ENCODE data around the gene GAL3ST2.

Gene GAL3ST2

DNA sequence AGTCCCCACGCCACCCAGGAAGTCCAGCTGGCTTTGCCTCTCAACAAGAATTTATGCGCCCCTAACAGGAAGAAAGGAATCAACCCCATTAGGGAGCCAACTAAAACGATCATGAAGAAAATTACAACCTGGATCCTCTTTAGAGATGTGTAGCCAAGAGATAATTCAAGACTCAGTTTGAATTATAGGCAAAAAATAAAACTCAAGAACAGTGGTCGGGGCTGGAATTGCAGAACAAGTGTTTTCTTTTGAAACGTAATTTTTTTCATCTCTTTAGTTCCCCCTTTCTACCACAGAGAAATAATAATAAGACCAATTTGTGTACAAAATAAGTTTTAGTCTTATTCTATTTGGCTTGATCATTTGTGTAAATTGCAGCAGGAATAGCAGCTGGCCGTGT is 59.7 kb downstream of the GAL3ST2 start:
- H3K27me3 Mint-ChIP-seq = no peaks in the 10 kb centered on the region

GRCh38 chr2:241837197-241837965 is 60.8 kb downstream of the GAL3ST2 start:
- Mint-ChIP-seq H3K4me1 (peaks cover 26% of the 10 kb centered on the region), H3K4me3 (no peak overlapping the region), H3K27me3 (no peaks in the 10 kb centered on the region), H3K9me3 (no peaks in the 10 kb centered on the region), H3K27ac (ENCODE audit: low read depth) (no peak overlapping the region), H3K36me3 (ENCODE audit: insufficient read depth) (peaks cover under 1% of the 10 kb centered on the region)
- DNase-seq (ENCODE audit: low spot score in 2 of 2) (no peak), ATAC-seq (replicated peaks; ENCODE audit: extremely low read depth, poor library complexity, severe bottlenecking) (no peak)

More for the DNA sequence above, 59.7 kb downstream of the GAL3ST2 start:
- Mint-ChIP-seq H3K4me3 (no peak overlapping the region), H3K27ac (ENCODE audit: low read depth) (no peak overlapping the region), H3K4me1 (peaks cover 21% of the 10 kb centered on the region), H3K36me3 (ENCODE audit: insufficient read depth) (no peaks in the 10 kb centered on the region), H3K9me3 (no peaks in the 10 kb centered on the region)
- DNase-seq (ENCODE audit: low spot score in 2 of 2) (no peak), ATAC-seq (replicated peaks; ENCODE audit: extremely low read depth, poor library complexity, severe bottlenecking) (no peak)

GRCh38 chr2:241841181-241842066 is 64.8 kb downstream of the GAL3ST2 start:
- Mint-ChIP-seq H3K4me3 (peak overlapping the region; percentile 18), H3K4me1 (peaks cover 49% of the 10 kb centered on the region), H3K27ac (ENCODE audit: low read depth) (no peak overlapping the region), H3K27me3 (no peaks in the 10 kb centered on the region), H3K36me3 (ENCODE audit: insufficient read depth) (peaks cover 12% of the 10 kb centered on the region), H3K9me3 (no peaks in the 10 kb centered on the region)
- ATAC-seq (replicated peaks; ENCODE audit: extremely low read depth, poor library complexity, severe bottlenecking) = no peak
- no peak for DNase-seq (ENCODE audit: low spot score in 2 of 2)

- Mint-ChIP-seq H3K4me3 (peak overlapping the region; percentile 18), H3K36me3 (ENCODE audit: insufficient read depth) (peaks cover 12% of the 10 kb centered on the region), H3K9me3 (no peaks in the 10 kb centered on the region), H3K27me3 (no peaks in the 10 kb centered on the region), H3K27ac (ENCODE audit: low read depth) (peak overlapping the region; percentile 95), H3K4me1 (peaks cover 51% of the 10 kb centered on the region)
- no peak for DNase-seq (ENCODE audit: low spot score in 2 of 2)
- ATAC-seq (replicated peaks; ENCODE audit: extremely low read depth, poor library complexity, severe bottlenecking) = no peak
Measured at GRCh38 chr2:241842067-241842415, 65.4 kb downstream of the GAL3ST2 start.

- ATAC-seq (replicated peaks; ENCODE audit: extremely low read depth, poor library complexity, severe bottlenecking) (peak; percentile 54), DNase-seq (ENCODE audit: low spot score in 2 of 2) (peak in 1 of 2 donors; percentile 53)
- H3K9me3 Mint-ChIP-seq = no peaks in the 10 kb centered on the region
- no peaks in the 10 kb centered on the region for H3K27me3 Mint-ChIP-seq
- H3K27ac Mint-ChIP-seq (ENCODE audit: low read depth) = peak overlapping the region; percentile 95
- peak overlapping the region; percentile 77 for H3K4me3 Mint-ChIP-seq
- H3K4me1 Mint-ChIP-seq = peaks cover 45% of the 10 kb centered on the region
- peaks cover 12% of the 10 kb centered on the region for H3K36me3 Mint-ChIP-seq (ENCODE audit: insufficient read depth)
Measured at GRCh38 chr2:241842620-241843211, 66.1 kb downstream of the GAL3ST2 start.

GRCh38 chr2:241843321-241844065 is 66.9 kb downstream of the GAL3ST2 start:
- Mint-ChIP-seq H3K36me3 (ENCODE audit: insufficient read depth) (peaks cover 12% of the 10 kb centered on the region), H3K9me3 (no peaks in the 10 kb centered on the region), H3K27me3 (no peaks in the 10 kb centered on the region), H3K4me1 (peaks cover 45% of the 10 kb centered on the region), H3K4me3 (peak overlapping the region; percentile 77), H3K27ac (ENCODE audit: low read depth) (peak overlapping the region; percentile 95)
- ATAC-seq (replicated peaks; ENCODE audit: extremely low read depth, poor library complexity, severe bottlenecking) (no peak), DNase-seq (ENCODE audit: low spot score in 2 of 2) (no peak)

- Mint-ChIP-seq H3K36me3 (ENCODE audit: insufficient read depth) (peaks cover 12% of the 10 kb centered on the region), H3K4me3 (peak overlapping the region; percentile 76), H3K9me3 (no peaks in the 10 kb centered on the region), H3K27ac (ENCODE audit: low read depth) (peak overlapping the region; percentile 76), H3K4me1 (peaks cover 45% of the 10 kb centered on the region), H3K27me3 (no peaks in the 10 kb centered on the region)
- peak; percentile 55 to 58 for DNase-seq (ENCODE audit: low spot score in 2 of 2)
- ATAC-seq (replicated peaks; ENCODE audit: extremely low read depth, poor library complexity, severe bottlenecking) = peak; percentile 77
Measured at GRCh38 chr2:241844066-241844728, 67.6 kb downstream of the GAL3ST2 start.

- Mint-ChIP-seq H3K4me1 (peaks cover 45% of the 10 kb centered on the region), H3K27me3 (no peaks in the 10 kb centered on the region), H3K36me3 (ENCODE audit: insufficient read depth) (peaks cover 12% of the 10 kb centered on the region), H3K4me3 (peak overlapping the region; percentile 76), H3K27ac (ENCODE audit: low read depth) (peak overlapping the region; percentile 76), H3K9me3 (no peaks in the 10 kb centered on the region)
- DNase-seq (ENCODE audit: low spot score in 2 of 2) (no peak), ATAC-seq (replicated peaks; ENCODE audit: extremely low read depth, poor library complexity, severe bottlenecking) (no peak)
Measured at GRCh38 chr2:241844831-241845578, 68.4 kb downstream of the GAL3ST2 start.

DNA sequence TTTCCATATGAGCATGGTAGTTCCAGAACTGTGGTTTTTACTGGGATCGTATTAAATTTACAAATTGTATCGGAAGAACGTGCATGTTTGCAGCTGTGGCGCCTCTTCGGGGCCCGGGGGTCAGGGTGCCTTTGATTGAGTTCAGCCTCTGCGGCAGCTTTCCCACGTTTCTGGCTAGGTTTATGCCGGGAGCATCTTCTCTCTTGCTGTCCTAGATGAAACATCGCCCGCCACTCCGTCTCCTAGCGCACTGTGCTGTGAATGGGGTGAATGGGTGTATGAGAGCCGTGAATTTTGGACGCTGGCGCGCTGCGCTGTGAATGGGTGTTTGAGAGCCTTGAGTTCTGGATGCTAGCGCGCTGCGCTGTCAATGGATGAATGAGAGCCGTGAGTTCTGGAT is 69.8 kb downstream of the GAL3ST2 start:
- no peak for DNase-seq (ENCODE audit: low spot score in 2 of 2)
- no peak for ATAC-seq (replicated peaks; ENCODE audit: extremely low read depth, poor library complexity, severe bottlenecking)
- Mint-ChIP-seq H3K36me3 (ENCODE audit: insufficient read depth) (peaks cover 14% of the 10 kb centered on the region), H3K9me3 (no peaks in the 10 kb centered on the region), H3K27me3 (no peaks in the 10 kb centered on the region), H3K27ac (ENCODE audit: low read depth) (peak overlapping the region; percentile 44), H3K4me3 (peak overlapping the region; percentile 76), H3K4me1 (peaks cover 42% of the 10 kb centered on the region)

- H3K36me3 Mint-ChIP-seq (ENCODE audit: insufficient read depth) = peaks cover 12% of the 10 kb centered on the region
- no peak overlapping the region for H3K4me3 Mint-ChIP-seq
- H3K27ac Mint-ChIP-seq (ENCODE audit: low read depth) = no peak overlapping the region
- peaks cover 30% of the 10 kb centered on the region for H3K4me1 Mint-ChIP-seq
- DNase-seq (ENCODE audit: low spot score in 2 of 2) (no peak), ATAC-seq (replicated peaks; ENCODE audit: extremely low read depth, poor library complexity, severe bottlenecking) (no peak)
- no peaks in the 10 kb centered on the region for H3K9me3 Mint-ChIP-seq
- no peaks in the 10 kb centered on the region for H3K27me3 Mint-ChIP-seq
Measured at GRCh38 chr2:241848761-241849615, 72.4 kb downstream of the GAL3ST2 start.
